HUES48 (cell line): ENCODE data around the gene GFM1.

Source experiments
- H3K27ac ChIP-seq: one replicate; pipeline ENCODE4 v1.7.0; 2013; ENCODE audit warnings: low read depth, low read length, inconsistent platforms
- H3K27me3 ChIP-seq: 2 replicates; pipeline ENCODE4 v1.6.1; 2013; ENCODE audit warnings: mild to moderate bottlenecking, low read length; ENCODE audit not compliant: control insufficient read depth, insufficient read depth
- H3K36me3 ChIP-seq: 2 replicates; pipeline ENCODE4 v1.6.1; 2013; ENCODE audit warnings: low read length; ENCODE audit not compliant: control insufficient read depth, insufficient read depth
- H3K4me1 ChIP-seq: 2 replicates; pipeline ENCODE4 v1.6.1; 2013; ENCODE audit warnings: mild to moderate bottlenecking, low read length; ENCODE audit not compliant: control insufficient read depth, insufficient read depth
- H3K4me3 ChIP-seq: 2 replicates; pipeline ENCODE4 v1.5.1; 2013; ENCODE audit warnings: mild to moderate bottlenecking, low read depth, low read length
- H3K9ac ChIP-seq: 2 replicates; pipeline ENCODE4 v1.6.1; 2013; ENCODE audit warnings: mild to moderate bottlenecking, low read depth, low read length, moderate library complexity
- H3K9me3 ChIP-seq: 2 replicates; pipeline ENCODE4 v1.6.1; 2013; ENCODE audit warnings: low read length; ENCODE audit not compliant: control insufficient read depth, insufficient read depth

Gene GFM1

GRCh38 chr3:158652463-158652862, 8.1 kb downstream of the GFM1 start:
- no peak overlapping the region for H3K9ac ChIP-seq
- no peak overlapping the region for H3K27ac ChIP-seq
- H3K4me1 ChIP-seq: no peaks in the 10 kb centered on the region
- H3K4me3 ChIP-seq: no peak overlapping the region
- no peaks in the 10 kb centered on the region for H3K27me3 ChIP-seq
- H3K9me3 ChIP-seq: no peaks in the 10 kb centered on the region
- peaks cover 91% of the 10 kb centered on the region for H3K36me3 ChIP-seq

- H3K4me1 ChIP-seq: no peaks in the 10 kb centered on the region
- H3K27me3 ChIP-seq: no peaks in the 10 kb centered on the region
- no peak overlapping the region for H3K9ac ChIP-seq
- no peak overlapping the region for H3K27ac ChIP-seq
- H3K4me3 ChIP-seq: no peak overlapping the region
- H3K9me3 ChIP-seq: no peaks in the 10 kb centered on the region
- H3K36me3 ChIP-seq: peaks cover 88% of the 10 kb centered on the region
Measured at GRCh38 chr3:158658889-158659288, 14.6 kb downstream of the GFM1 start.

DNA sequence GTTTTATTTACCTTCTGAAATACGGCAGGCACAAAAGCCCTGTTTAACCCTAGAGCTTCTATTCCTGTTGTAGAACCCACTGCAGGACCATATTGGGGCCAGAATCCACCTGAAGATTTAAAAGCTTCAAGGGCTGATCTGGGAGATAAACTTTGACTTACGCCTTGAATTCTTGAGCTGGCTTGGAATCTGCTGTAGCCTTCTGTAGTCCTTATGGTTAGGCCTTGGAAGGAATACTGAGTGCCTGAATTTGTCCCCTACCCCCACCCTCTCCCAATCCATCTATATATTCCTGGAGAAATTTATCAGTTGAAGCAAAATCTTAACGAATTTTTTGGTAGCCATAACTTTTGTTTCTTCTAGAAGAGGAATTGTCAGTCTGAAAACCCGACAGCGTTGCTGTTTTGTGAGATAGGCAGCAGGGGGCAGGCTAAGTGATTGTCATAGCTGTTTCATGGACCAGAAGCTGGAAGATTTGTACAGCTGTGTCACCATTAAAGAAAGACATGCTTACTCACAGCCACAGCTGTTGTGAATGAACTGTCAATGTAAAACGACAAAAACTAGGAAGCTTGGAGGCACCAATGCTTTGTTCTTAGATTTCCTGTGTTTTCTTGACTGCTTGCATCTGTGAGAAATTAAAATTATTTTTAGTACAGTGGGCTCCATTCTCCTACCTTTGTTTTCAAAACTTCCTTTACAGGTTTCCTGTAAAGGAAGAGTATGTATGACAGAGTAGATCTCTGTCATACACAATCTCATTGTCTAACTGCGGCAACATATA, 15.3 kb downstream of the GFM1 start:
- Histone ChIP-seq H3K4me3 (no peak overlapping the region), H3K27ac (no peak overlapping the region), H3K4me1 (no peaks in the 10 kb centered on the region), H3K27me3 (no peaks in the 10 kb centered on the region), H3K9me3 (no peaks in the 10 kb centered on the region), H3K36me3 (peaks cover 87% of the 10 kb centered on the region), H3K9ac (no peak overlapping the region)

DNA sequence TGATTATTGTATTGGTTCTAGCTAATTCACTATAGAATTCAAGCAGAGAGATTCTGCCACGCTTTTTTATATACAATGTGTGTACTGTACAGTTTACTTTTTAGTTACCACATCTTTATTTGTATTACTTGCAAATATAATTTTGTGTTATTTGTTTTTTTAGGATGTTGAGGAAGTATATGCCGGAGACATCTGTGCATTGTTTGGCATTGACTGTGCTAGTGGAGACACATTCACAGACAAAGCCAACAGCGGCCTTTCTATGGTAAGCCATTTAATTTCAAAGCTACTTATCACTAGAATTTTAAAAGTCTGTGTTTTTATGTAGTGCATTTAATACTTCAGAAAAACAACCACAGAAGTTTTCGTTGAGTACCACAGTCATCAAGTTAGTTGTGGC, 16.4 kb downstream of the GFM1 start:
- Histone ChIP-seq H3K36me3 (peaks cover 86% of the 10 kb centered on the region), H3K4me1 (no peaks in the 10 kb centered on the region), H3K4me3 (no peak overlapping the region), H3K27ac (no peak overlapping the region), H3K27me3 (no peaks in the 10 kb centered on the region), H3K9me3 (no peaks in the 10 kb centered on the region), H3K9ac (no peak overlapping the region)

GRCh38 chr3:158663246-158663645, 18.9 kb downstream of the GFM1 start:
- Histone ChIP-seq H3K9me3 (no peaks in the 10 kb centered on the region), H3K9ac (no peak overlapping the region), H3K4me1 (no peaks in the 10 kb centered on the region), H3K36me3 (peaks cover 93% of the 10 kb centered on the region), H3K27me3 (no peaks in the 10 kb centered on the region), H3K27ac (no peak overlapping the region), H3K4me3 (no peak overlapping the region)

- Histone ChIP-seq H3K4me3 (no peak overlapping the region), H3K9me3 (no peaks in the 10 kb centered on the region), H3K27ac (no peak overlapping the region), H3K9ac (no peak overlapping the region), H3K4me1 (no peaks in the 10 kb centered on the region), H3K36me3 (peaks cover 94% of the 10 kb centered on the region), H3K27me3 (no peaks in the 10 kb centered on the region)
Measured at GRCh38 chr3:158663832-158664231, 19.5 kb downstream of the GFM1 start.

- Histone ChIP-seq H3K9ac (no peak overlapping the region), H3K36me3 (peaks cover 84% of the 10 kb centered on the region), H3K9me3 (no peaks in the 10 kb centered on the region), H3K4me3 (no peak overlapping the region), H3K4me1 (peaks cover 4% of the 10 kb centered on the region), H3K27me3 (no peaks in the 10 kb centered on the region), H3K27ac (no peak overlapping the region)
Measured at GRCh38 chr3:158666416-158666815, 22.1 kb downstream of the GFM1 start.

DNA sequence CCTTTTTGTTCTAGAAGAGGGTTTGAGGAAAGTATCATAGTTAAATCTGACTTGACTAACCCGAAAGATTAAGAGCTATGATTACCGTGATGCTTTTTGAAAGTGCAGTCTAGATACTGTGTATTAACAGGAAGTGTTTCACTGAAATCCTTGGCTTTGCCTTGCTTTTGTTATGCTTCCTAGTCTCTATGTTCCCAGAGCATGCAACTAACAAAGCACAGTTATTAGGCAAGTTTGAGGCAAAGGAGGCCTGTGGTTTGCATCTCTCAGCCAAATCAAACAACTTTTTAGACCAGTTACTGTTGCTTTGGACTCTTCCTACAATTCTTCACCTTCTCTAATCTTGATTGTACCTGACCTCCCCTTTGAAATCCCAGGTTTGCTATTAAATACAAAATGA, 24.2 kb downstream of the GFM1 start:
- H3K9ac ChIP-seq: no peak overlapping the region
- no peak overlapping the region for H3K27ac ChIP-seq
- no peak overlapping the region for H3K4me3 ChIP-seq
- H3K36me3 ChIP-seq: peaks cover 63% of the 10 kb centered on the region
- peaks cover 8% of the 10 kb centered on the region for H3K4me1 ChIP-seq
- H3K27me3 ChIP-seq: no peaks in the 10 kb centered on the region
- H3K9me3 ChIP-seq: no peaks in the 10 kb centered on the region

- Histone ChIP-seq H3K36me3 (peaks cover 32% of the 10 kb centered on the region), H3K9me3 (no peaks in the 10 kb centered on the region), H3K4me1 (peaks cover 8% of the 10 kb centered on the region), H3K27me3 (no peaks in the 10 kb centered on the region), H3K4me3 (peak overlapping the region; percentile 69), H3K9ac (peak overlapping the region; percentile 51; the same call in 1 of the 2 replicates), H3K27ac (peak overlapping the region; percentile 88)
Measured at GRCh38 chr3:158671821-158672214, 27.5 kb downstream of the GFM1 start.

- Histone ChIP-seq H3K27ac (peak within 1 kb of the TSS; percentile 88), H3K27me3 (no peaks in the 10 kb centered on the region), H3K4me1 (peaks cover 8% of the 10 kb centered on the region), H3K9ac (peak within 1 kb of the TSS; percentile 51), H3K36me3 (peaks cover 25% of the 10 kb centered on the region), H3K4me3 (peak within 1 kb of the TSS; percentile 69), H3K9me3 (no peaks in the 10 kb centered on the region)
Measured at GRCh38 chr3:158672215-158673176, 28.2 kb downstream of the GFM1 start, which contains the start of gene LXN. Gene LXN (minus strand): TSS chr3:158672648. CDS start chr3:158672478, 170 bp downstream.

DNA sequence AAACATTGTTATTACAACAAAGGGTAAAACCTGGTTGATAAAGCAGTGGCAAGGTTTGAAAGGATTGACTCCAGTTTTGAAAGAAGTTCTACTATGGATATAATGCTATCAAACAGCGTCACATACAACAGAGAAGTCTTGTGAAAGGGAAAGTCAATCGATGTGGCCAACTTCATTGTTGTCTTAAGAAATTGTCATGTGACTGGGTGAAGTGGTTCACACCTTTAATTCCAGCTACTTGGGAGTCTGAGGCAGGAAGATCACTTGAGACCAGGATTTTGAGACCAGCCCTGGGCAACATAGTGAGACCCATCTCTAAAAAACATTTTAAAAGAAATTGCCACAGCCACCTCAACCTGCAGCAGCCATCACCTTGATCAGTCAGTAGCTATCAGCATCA, 34.4 kb downstream of the GFM1 start:
- no peak overlapping the region for H3K9ac ChIP-seq
- no peaks in the 10 kb centered on the region for H3K9me3 ChIP-seq
- H3K4me1 ChIP-seq: no peaks in the 10 kb centered on the region
- no peak overlapping the region for H3K27ac ChIP-seq
- H3K36me3 ChIP-seq: peaks cover 13% of the 10 kb centered on the region
- H3K4me3 ChIP-seq: no peak overlapping the region
- H3K27me3 ChIP-seq: no peaks in the 10 kb centered on the region
